Heart left ventricle (tissue), 13 donors: ENCODE measurements around the gene MYBPC2.

ENCODE experiments used
- POLR2A ChIP-seq, 2 donors: fragments of 450-650 bp; IDR thresholded peaks; one replicate each; pipeline ENCODE4 v1.6.1; 2017; ENCODE audit warnings: antibody characterized with exemption in 2 of 2, mild to moderate bottlenecking in 2 of 2, moderate library complexity in 2 of 2
- TF ChIP-seq, protein P1 (sequence below), 12 donors: fragments of 200-600 bp; sonication (generic) in 4 of 12; IDR thresholded peaks; one replicate each; pipeline versions ENCODE4 v1.5.0 to v1.8.0; 2018 to 2022; ENCODE audit warnings: antibody characterized with exemption in 12 of 12, mild to moderate bottlenecking in 5 of 12
- donor health status: ischemic (EF 13 %, LVEDD 7.1; RV severe dilation, severe dysfunction).
- donor health status: DM: no; HTN: yes; CAD: no.
- donor health status: DM: no; HTN: no; CAD: no.
- donor health status: ischemic (EF 25% LVEDD 6.9; RV normal size, moderate dysfunction).
- donor health status: ischemic (EF 25% LVEDD 5.7; RV mildly dilated, moderate dysfunction).
- donor health status: ischemic (EF 35%, LVEDD 5.7; RV mildly dilated, moderate dysfunction).
- donor health status: nonischemic (EF 11% LVEDD 7.7; RV severe dilation, severe dysfunction).
- donor health status: DM: yes; HTN: yes; CAD: no.
- donor health status: PGD.
- donor health status: ischemic (EF 29% LVEDD 5.4; RV normal size, mild dysfunction).
- donor health status: nonischemic (EF 23%, LVEDD 6.1; RV moderate dilation, normal function).

DNA sequence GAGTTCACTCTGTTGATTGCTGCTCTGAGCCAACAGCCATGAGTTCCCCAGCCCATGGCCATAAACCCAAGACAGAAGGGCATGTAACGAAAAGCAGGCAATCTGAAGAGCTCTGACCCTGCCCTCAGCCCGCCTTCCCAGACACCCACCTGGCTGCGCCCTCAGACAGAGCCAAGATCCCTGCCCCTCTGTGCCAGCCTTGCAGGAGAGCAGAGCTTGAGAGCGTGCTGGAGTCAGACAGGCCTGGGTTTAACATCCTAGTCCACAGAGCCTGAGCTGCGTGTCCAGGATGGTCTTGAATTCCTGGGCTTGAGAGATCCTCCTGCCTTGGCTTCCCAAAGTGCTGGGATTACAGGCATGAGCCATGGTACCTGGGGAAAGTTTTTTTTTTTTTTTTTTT, 24.6 kb downstream of the MYBPC2 start:
- TF ChIP-seq, protein P1, sequence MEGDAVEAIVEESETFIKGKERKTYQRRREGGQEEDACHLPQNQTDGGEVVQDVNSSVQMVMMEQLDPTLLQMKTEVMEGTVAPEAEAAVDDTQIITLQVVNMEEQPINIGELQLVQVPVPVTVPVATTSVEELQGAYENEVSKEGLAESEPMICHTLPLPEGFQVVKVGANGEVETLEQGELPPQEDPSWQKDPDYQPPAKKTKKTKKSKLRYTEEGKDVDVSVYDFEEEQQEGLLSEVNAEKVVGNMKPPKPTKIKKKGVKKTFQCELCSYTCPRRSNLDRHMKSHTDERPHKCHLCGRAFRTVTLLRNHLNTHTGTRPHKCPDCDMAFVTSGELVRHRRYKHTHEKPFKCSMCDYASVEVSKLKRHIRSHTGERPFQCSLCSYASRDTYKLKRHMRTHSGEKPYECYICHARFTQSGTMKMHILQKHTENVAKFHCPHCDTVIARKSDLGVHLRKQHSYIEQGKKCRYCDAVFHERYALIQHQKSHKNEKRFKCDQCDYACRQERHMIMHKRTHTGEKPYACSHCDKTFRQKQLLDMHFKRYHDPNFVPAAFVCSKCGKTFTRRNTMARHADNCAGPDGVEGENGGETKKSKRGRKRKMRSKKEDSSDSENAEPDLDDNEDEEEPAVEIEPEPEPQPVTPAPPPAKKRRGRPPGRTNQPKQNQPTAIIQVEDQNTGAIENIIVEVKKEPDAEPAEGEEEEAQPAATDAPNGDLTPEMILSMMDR (IDR thresholded peaks at IDR 0.05): no peak
- TF ChIP-seq POLR2A (IDR thresholded peaks at IDR 0.05): no peak
